PC-3 (cell line): Measurements from ENCODE around the gene CHRM2. TPM values are rescaled to one million over a fixed set of nuclear protein-coding genes. Genes with fewer than 3 reads are reported as not detected.

Source experiments
- ATAC-seq: fragments of 200-7000 bp; cut with Tn5 transposase; 2 replicates; pipeline ENCODE4 v1.9.1; 2020; ENCODE audit warnings: mild to moderate bottlenecking, moderate library complexity
- BruUV-seq: library from RNA; stranded (reverse); fragments of 400-500 nt; replicated peaks from 2 replicates; lab custom pipeline; 2021; lab: Mats Ljungman, UMichigan
- CTCF ChIA-PET: fragments of 300-600 bp; sonication (Branson Sonifier 250); formaldehyde crosslinking; loops from one replicate; lab custom pipeline; 2022; ENCODE audit warnings: antibody characterized with exemption; lab: Charles Lee
- POLR2A ChIA-PET: fragments of 300-600 bp; sonication (Branson Sonifier 250); formaldehyde crosslinking; loops from one replicate; lab custom pipeline; 2022; ENCODE audit warnings: antibody characterized with exemption; ENCODE audit not compliant: unreplicated experiment; lab: Charles Lee
- DNase-seq: peaks from one replicate; pipeline ENCODE4 v3.0.0-alpha.2; 2015
- H2AFZ ChIP-seq: fragments of 300-600 bp; sonication (generic); 2 replicates; pipeline ENCODE4 v1.6.0; 2016; ENCODE audit warnings: antibody characterized with exemption, low read length
- H3F3A ChIP-seq: fragments of 300-600 bp; sonication (generic); one replicate; pipeline ENCODE4 v1.6.0; 2017; ENCODE audit warnings: antibody characterized with exemption, low read length, control low read depth, mild to moderate bottlenecking; ENCODE audit not compliant: unreplicated experiment
- H3K27ac ChIP-seq: fragments of 300-600 bp; sonication (generic); 2 replicates; pipeline ENCODE4 v1.5.1; 2016; ENCODE audit warnings: mild to moderate bottlenecking, low read length
- H3K27me3 ChIP-seq: fragments of 300-600 bp; sonication (generic); 2 replicates; pipeline ENCODE4 v1.6.1; 2016; ENCODE audit warnings: low read length, mixed read lengths
- H3K36me3 ChIP-seq: fragments of 300-600 bp; sonication (generic); 2 replicates; pipeline ENCODE4 v1.6.1; 2016; ENCODE audit warnings: low read depth, mixed run types, low read length, mixed read lengths
- H3K4me1 ChIP-seq: fragments of 300-600 bp; sonication (generic); 2 replicates; pipeline ENCODE4 v1.5.1; 2016; ENCODE audit warnings: low read length; ENCODE audit not compliant: insufficient read depth
- H3K4me2 ChIP-seq: fragments of 300-600 bp; sonication (generic); 2 replicates; pipeline ENCODE4 v1.6.0; 2016; ENCODE audit warnings: low read length
- H3K4me3 ChIP-seq: fragments of 300-600 bp; sonication (generic); 2 replicates; pipeline ENCODE4 v1.5.1; 2016; ENCODE audit warnings: mild to moderate bottlenecking, low read length, mixed read lengths
- H3K79me2 ChIP-seq: fragments of 300-600 bp; sonication (generic); 2 replicates; pipeline ENCODE4 v1.6.1; 2017; ENCODE audit warnings: low read length, mixed read lengths
- H3K9ac ChIP-seq: fragments of 300-600 bp; sonication (generic); 2 replicates; pipeline ENCODE4 v1.6.0; 2016; ENCODE audit warnings: mild to moderate bottlenecking, low read length
- H3K9me2 ChIP-seq: fragments of 300-600 bp; sonication (generic); replicated peaks from 2 replicates; pipeline ENCODE4 v1.6.1; 2016; ENCODE audit warnings: mixed run types, low read length, mixed read lengths
- H3K9me3 ChIP-seq: fragments of 300-600 bp; sonication (generic); 2 replicates; pipeline ENCODE4 v1.6.1; 2016; ENCODE audit warnings: low read length, mixed read lengths
- H4K20me1 ChIP-seq: fragments of 300-600 bp; sonication (generic); 2 replicates; pipeline ENCODE4 v1.6.1; 2016; ENCODE audit warnings: low read length, mixed read lengths
- EZH2 ChIP-seq: fragments of 300-600 bp; sonication (generic); IDR thresholded peaks from one replicate; pipeline ENCODE4 v1.6.1; 2017; ENCODE audit warnings: antibody characterized with exemption, mild to moderate bottlenecking, low read length; ENCODE audit not compliant: unreplicated experiment
- EZH2phosphoT487 ChIP-seq: fragments of 300-600 bp; sonication (generic); IDR thresholded peaks from 2 replicates; pipeline ENCODE4 v1.6.1; 2018; ENCODE audit warnings: mild to moderate bottlenecking, antibody characterized with exemption, low read length, borderline replicate concordance
- intact Hi-C: fragments of 100-400 bp; cut with micrococcal nuclease; formaldehyde crosslinking; loops from 2 replicates; pipeline ENCODE4 v1.9.0; 2023
- total RNA-seq: library from RNA; depleted of rRNA; stranded (reverse); fragments of >200 nt; gene quantifications from 2 replicates; pipeline ENCODE4 v1.2.3, GENCODE V29; 2014
- TF ChIP-seq, protein P1 (sequence below): fragments of 300-600 bp; sonication (generic); conservative IDR thresholded peaks from 2 replicates; pipeline ENCODE4 v1.5.1; 2017; ENCODE audit warnings: antibody characterized with exemption, low read depth, mild to moderate bottlenecking, low read length

The CHRM2 gene
- total RNA-seq, 1 experiment from 2014 or later, result not detected

DNA sequence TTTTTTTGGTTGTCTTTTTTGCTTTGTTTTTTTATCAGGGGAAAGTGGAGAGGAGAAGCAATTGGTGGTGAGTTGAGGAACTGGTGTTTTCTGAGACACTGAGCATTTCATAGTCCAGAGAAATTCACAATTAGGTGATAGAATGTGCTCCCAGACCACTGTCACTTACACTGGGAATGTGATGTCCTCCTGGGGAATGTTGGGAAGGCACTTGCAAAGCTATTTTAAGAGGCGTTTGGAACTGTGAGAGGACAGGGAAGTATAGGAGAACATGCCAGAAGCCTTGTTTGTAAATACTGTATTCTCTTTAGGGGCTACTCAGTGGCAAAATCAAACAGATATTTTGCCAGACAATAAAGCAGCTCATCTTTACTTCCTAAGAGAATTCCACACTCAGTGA is 16.0 kb downstream of the CHRM2 start:
- intact Hi-C loops, result no loop called here
- Histone ChIP-seq H3F3A (no peaks in the 10 kb centered on the region), H3K4me1 (no peaks in the 10 kb centered on the region), H3K27ac (no peak overlapping the region), H2AFZ (no peak overlapping the region), H4K20me1 (no peaks in the 10 kb centered on the region), H3K79me2 (no peaks in the 10 kb centered on the region), H3K27me3 (peaks cover 65% of the 10 kb centered on the region), H3K4me3 (no peak overlapping the region), H3K9me2 (no peaks in the 10 kb centered on the region), H3K36me3 (no peaks in the 10 kb centered on the region), H3K9me3 (no peaks in the 10 kb centered on the region), H3K9ac (no peak overlapping the region), H3K4me2 (no peak overlapping the region)
- no TSS peak for BruUV-seq
- TF ChIP-seq EZH2phosphoT487 (no peak), EZH2 (no peak)
- TF ChIP-seq, protein P1, sequence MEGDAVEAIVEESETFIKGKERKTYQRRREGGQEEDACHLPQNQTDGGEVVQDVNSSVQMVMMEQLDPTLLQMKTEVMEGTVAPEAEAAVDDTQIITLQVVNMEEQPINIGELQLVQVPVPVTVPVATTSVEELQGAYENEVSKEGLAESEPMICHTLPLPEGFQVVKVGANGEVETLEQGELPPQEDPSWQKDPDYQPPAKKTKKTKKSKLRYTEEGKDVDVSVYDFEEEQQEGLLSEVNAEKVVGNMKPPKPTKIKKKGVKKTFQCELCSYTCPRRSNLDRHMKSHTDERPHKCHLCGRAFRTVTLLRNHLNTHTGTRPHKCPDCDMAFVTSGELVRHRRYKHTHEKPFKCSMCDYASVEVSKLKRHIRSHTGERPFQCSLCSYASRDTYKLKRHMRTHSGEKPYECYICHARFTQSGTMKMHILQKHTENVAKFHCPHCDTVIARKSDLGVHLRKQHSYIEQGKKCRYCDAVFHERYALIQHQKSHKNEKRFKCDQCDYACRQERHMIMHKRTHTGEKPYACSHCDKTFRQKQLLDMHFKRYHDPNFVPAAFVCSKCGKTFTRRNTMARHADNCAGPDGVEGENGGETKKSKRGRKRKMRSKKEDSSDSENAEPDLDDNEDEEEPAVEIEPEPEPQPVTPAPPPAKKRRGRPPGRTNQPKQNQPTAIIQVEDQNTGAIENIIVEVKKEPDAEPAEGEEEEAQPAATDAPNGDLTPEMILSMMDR, result no peak
- POLR2A ChIA-PET, result no interaction called here
- CTCF ChIA-PET, result no interaction called here
- DNase-seq (no peak), ATAC-seq (no peak)

DNA sequence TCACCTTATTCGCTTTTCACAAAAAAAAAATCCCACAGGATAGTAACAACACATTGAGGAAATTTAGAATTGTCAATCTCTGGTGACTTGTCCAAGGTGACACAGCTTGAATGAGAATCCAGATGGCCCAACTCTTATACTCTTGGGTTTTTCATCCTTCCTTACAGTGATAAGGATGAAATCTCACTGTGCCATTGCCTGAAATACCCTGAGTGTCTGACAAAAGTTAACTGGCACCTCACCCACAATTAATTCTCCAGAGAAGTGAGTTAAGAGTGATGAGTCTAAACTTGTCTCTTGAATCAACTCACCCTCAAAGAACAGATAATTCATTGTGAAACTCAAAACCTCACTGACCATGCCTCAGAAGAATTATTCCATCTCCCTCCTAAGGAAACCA is 18.9 kb downstream of the CHRM2 start:
- TF ChIP-seq EZH2phosphoT487, result no peak
- no peak for TF ChIP-seq EZH2
- TF ChIP-seq, protein P1, result no peak
- CTCF ChIA-PET, result no interaction called here
- H3K4me3 ChIP-seq, result no peak overlapping the region

DNA sequence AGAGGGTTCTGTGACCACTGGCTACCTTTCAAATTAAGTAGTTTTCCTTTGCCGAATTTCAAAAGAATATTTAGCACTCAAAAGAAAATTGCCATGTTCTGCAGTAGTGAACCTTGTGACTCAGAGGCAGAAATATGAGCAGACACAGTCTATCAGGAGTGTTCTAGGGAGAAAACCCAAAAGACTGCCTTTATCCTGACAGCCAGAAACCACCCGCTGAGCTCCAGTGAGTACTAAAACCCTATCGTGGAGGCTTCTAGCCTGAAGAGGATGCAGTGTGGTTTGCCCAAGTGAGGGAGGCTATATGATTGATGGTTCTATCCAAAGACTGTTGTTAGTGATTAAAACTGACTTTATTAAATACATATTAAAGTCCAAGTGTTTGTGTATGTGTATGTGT is 21.9 kb downstream of the CHRM2 start:
- H3F3A ChIP-seq, result no peaks in the 10 kb centered on the region
- H3K27me3 ChIP-seq, result peaks cover 74% of the 10 kb centered on the region
- H3K79me2 ChIP-seq, result no peaks in the 10 kb centered on the region
- no peak overlapping the region for H2AFZ ChIP-seq
- no peaks in the 10 kb centered on the region for H3K36me3 ChIP-seq
- no peaks in the 10 kb centered on the region for H3K9me3 ChIP-seq
- no peak for ATAC-seq
- H4K20me1 ChIP-seq, result no peaks in the 10 kb centered on the region
- no peaks in the 10 kb centered on the region for H3K4me1 ChIP-seq
- ChIA-PET POLR2A (no interaction called here), CTCF (no interaction called here)
- no peak overlapping the region for H3K4me2 ChIP-seq
- no TSS peak for BruUV-seq
- no peaks in the 10 kb centered on the region; the same call in 1 of the 2 replicates for H3K9me2 ChIP-seq
- DNase-seq, result no peak
- TF ChIP-seq EZH2, result no peak
- TF ChIP-seq EZH2phosphoT487, result no peak
- TF ChIP-seq, protein P1, result no peak
- H3K27ac ChIP-seq, result no peak overlapping the region
- H3K4me3 ChIP-seq, result no peak overlapping the region
- H3K9ac ChIP-seq, result no peak overlapping the region
- intact Hi-C loops, result no loop called here

More for the DNA sequence above, 18.9 kb downstream of the CHRM2 start:
- no peak overlapping the region for H3K27ac ChIP-seq
- no peaks in the 10 kb centered on the region for H3F3A ChIP-seq
- H3K9me2 ChIP-seq, result no peaks in the 10 kb centered on the region; the same call in 1 of the 2 replicates
- DNase-seq, result no peak
- intact Hi-C loops, result no loop called here
- no TSS peak for BruUV-seq
- no peak for ATAC-seq
- no peaks in the 10 kb centered on the region for H4K20me1 ChIP-seq
- H3K4me1 ChIP-seq, result no peaks in the 10 kb centered on the region
- no peaks in the 10 kb centered on the region for H3K36me3 ChIP-seq
- H3K79me2 ChIP-seq, result no peaks in the 10 kb centered on the region
- peaks cover 81% of the 10 kb centered on the region for H3K27me3 ChIP-seq
- H3K4me2 ChIP-seq, result no peak overlapping the region
- H3K9ac ChIP-seq, result no peak overlapping the region
- H2AFZ ChIP-seq, result no peak overlapping the region
- POLR2A ChIA-PET, result no interaction called here
- no peaks in the 10 kb centered on the region for H3K9me3 ChIP-seq
